DND-41 (cell line): ENCODE results near the gene KLK15.

Source experiments
- CTCF ChIP-seq: IDR thresholded peaks from 2 replicates; pipeline ENCODE4 v1.5.1; 2012; ENCODE audit warnings: borderline replicate concordance, low read length, moderate library complexity, mild to moderate bottlenecking; ENCODE audit not compliant: poor library complexity, severe bottlenecking; ENCODE audit errors: extremely low read depth
- EZH2 ChIP-seq: IDR thresholded peaks from 3 replicates; pipeline ENCODE4 v1.6.1; 2012; ENCODE audit warnings: borderline replicate concordance, low read depth, mild to moderate bottlenecking, moderate library complexity, low read length, inconsistent platforms; ENCODE audit not compliant: severe bottlenecking

DNA sequence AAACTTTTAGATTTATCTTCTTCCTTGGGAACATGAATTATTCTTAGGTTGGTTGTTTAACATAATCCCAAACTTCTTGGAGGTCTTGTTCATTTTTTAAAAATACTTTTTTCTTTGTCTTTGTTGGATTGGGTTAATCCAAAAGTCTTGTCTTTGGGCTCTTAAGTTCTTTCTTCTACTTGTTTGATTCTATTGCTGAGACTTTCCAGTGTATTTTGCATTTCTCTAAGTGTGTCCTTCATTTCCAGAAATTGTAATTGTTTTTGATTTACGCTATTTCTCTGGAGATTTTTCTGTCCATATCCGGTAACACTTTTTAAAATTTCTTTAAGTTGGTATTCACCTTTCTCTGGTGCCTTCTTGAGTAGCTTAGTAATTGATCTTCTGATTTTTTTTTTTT lies 9.8 kb upstream of the KLK15 start:
- TF ChIP-seq CTCF (no peak), EZH2 (no peak)
